Measurements from ENCODE around the gene RESF1.

- TF ChIP-seq, protein P1, sequence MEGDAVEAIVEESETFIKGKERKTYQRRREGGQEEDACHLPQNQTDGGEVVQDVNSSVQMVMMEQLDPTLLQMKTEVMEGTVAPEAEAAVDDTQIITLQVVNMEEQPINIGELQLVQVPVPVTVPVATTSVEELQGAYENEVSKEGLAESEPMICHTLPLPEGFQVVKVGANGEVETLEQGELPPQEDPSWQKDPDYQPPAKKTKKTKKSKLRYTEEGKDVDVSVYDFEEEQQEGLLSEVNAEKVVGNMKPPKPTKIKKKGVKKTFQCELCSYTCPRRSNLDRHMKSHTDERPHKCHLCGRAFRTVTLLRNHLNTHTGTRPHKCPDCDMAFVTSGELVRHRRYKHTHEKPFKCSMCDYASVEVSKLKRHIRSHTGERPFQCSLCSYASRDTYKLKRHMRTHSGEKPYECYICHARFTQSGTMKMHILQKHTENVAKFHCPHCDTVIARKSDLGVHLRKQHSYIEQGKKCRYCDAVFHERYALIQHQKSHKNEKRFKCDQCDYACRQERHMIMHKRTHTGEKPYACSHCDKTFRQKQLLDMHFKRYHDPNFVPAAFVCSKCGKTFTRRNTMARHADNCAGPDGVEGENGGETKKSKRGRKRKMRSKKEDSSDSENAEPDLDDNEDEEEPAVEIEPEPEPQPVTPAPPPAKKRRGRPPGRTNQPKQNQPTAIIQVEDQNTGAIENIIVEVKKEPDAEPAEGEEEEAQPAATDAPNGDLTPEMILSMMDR (IDR thresholded peaks at IDR 0.05) = no peak
- TF ChIP-seq ZFX (IDR thresholded peaks at IDR 0.05; ENCODE audit: borderline replicate concordance) = no peak
Observed at GRCh38 chr12:31951939-31952338, 7.3 kb upstream of the RESF1 start.
